Bronchial epithelial cell (primary cell): Measurements from ENCODE around the gene LCN2. TPM values are rescaled to one million over a fixed set of nuclear protein-coding genes. Genes with fewer than 3 reads are reported as not detected.

Experiments
- DNase-seq: peaks from one replicate; pipeline ENCODE4 v3.0.0-alpha.2; 2010; ENCODE audit warnings: low read depth
- FAIRE-seq: peaks from 2 replicates; lab custom pipeline; 2011; peaks lifted over from hg19 to GRCh38; lab: Jason Lieb, UNC
- H3K27me3 ChIP-seq: 2 replicates; pipeline ENCODE4 v1.5.1; 2011; ENCODE audit warnings: low read length; ENCODE audit not compliant: control insufficient read depth, insufficient read depth
- H3K36me3 ChIP-seq: 2 replicates; pipeline ENCODE4 v1.5.1; 2011; ENCODE audit warnings: low read length; ENCODE audit not compliant: control insufficient read depth, insufficient read depth
- H3K4me3 ChIP-seq: 2 replicates; pipeline ENCODE4 v1.5.1; 2011; ENCODE audit warnings: mild to moderate bottlenecking, low read depth, low read length, control low read depth
- CTCF ChIP-seq: IDR thresholded peaks from 2 replicates; pipeline ENCODE4 v1.5.1; 2011; ENCODE audit warnings: mild to moderate bottlenecking, moderate library complexity, low read length, control low read depth, inconsistent platforms; ENCODE audit not compliant: insufficient read depth, severe bottlenecking
- total RNA-seq: library from RNA; depleted of rRNA; stranded (reverse); fragments of >200 nt; gene quantifications from 2 replicates; pipeline ENCODE4 v1.2.1, GENCODE V29; 2014

The LCN2 gene
- total RNA-seq, 1 donor from 2014 or later: 48.4 TPM

DNA sequence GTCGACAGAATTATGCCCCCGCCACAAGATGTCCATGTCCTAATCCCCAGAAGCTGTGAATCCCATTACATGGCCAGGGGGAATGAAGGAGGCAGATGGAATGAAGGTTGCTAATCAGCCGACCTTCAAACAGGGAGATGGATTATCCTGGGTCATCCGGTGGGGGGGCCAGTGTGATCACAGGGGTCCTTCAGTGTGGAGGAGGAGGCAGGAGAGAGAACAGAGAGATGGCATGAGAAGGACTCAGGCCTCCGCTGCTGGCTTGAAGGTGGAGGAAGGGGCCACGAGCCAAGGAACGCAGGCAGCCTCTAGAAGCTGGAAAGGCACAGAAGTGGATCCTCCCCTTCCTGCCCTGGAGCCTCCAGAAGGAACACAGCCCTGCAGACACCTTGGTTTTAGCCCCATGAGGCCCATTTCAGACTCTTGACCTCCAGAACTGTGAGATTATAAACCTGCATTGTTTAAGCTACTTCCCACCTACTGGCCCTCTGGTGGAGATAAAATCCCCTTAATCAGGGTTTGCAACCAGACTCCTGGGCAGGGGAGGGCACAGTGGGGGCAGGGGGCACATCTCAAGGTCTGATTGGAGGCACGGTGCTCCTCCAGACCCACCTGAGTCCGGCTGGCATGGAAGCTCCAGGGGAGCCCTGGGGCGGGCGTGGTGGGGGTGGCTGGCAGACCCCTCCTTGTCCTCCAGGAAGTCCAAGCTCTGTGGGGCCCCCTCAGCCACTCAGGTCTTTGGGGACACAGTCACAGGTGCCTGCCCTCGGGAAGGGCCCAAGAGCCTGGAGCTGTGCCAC lies 35.5 kb upstream of the LCN2 start:
- H3K36me3 ChIP-seq: no peaks in the 10 kb centered on the region
- DNase-seq: no peak
- no peak overlapping the region for H3K4me3 ChIP-seq
- H3K27me3 ChIP-seq: no peaks in the 10 kb centered on the region
- FAIRE-seq: no peak
- no peak for TF ChIP-seq CTCF

DNA sequence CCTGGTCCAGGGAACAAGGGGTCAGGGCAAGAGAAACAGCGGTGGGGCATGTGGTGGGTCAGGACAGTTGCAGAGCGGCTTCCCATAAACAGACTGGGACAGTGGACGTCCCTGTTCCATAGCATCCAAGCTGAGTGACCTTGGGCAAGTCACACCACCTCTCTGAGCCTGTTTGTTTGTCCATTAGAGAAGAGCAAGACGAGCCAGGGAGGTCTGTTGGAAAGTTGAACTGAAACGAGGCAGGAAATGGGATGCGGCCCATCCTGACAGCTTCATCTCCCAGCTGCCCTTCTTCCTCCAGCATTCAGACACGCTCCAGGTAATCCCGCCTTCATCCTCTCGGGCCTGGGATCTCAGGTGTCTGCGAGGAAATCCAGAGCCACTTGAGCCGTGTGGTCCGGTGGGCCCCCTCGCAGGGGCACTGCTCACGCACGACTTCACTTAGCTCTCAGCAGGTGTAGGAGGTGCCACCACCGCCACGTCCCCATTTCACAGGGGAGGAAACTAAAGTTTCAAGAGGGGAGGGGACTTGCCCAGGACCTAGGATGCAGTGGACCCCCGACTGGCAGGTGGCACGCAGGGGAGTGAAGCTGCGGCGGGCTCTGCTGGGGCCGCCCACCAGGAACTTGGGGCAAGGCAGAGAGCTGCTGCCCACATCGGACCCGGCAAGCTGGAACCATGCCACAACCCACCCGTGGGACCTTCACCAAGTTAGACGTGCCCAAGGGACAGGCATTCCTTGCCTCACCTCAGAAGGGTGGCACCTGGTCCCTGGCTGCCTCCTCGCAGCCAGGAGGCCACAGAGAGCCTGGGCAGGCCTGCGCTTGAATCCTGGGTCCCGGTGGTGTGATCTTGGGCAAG lies 34.7 kb upstream of the LCN2 start:
- TF ChIP-seq CTCF: no peak
- Histone ChIP-seq H3K27me3 (no peaks in the 10 kb centered on the region), H3K36me3 (no peaks in the 10 kb centered on the region), H3K4me3 (no peak overlapping the region)
- no peak for DNase-seq
- no peak for FAIRE-seq

DNA sequence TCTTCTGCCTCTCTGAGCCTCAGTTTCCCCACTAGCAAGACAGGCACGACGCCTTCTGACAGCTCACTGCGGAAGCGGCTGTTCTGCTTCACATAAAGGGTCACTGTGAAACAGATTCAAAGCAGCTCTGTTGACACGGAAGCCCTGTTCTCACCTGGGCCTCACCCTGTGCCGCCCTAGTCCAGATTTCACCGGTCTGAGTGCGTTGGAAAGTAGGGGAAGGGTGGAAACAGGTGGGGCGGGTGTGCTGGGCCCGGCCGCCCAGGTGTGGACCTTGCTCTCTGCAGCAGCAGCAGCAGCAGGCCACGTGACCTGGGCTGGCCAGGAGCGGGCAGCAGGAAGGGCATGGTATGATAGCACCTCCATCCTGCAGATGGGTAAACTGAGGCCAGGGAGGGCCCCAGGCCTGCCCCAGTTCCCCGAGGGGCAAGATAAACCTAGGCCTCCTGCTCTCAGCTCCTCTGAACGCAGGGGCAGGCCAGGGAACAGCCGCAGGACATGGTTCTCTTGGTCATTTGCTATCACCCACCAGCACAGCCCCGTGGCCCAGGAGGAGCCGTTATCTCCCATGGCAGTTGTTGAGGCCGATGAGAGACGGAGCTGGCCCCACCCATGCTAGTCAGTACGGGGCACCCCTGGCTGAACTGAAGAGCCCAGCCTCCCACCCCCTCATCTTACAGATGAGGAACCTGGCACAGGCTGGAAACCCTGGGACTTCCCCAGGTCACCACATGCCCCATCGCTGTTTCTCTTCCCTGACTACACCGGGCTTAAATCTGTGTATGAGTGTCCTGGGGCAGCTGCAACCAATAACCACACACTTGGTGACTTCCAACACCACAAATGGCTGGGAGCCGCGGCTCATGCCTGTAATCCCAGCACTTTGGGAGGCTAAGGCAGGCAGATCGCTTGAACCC lies 33.8 kb upstream of the LCN2 start:
- Histone ChIP-seq H3K36me3 (peaks cover 2% of the 10 kb centered on the region), H3K27me3 (no peaks in the 10 kb centered on the region), H3K4me3 (no peak overlapping the region)
- FAIRE-seq (no peak), DNase-seq (no peak)
- no peak for TF ChIP-seq CTCF

DNA sequence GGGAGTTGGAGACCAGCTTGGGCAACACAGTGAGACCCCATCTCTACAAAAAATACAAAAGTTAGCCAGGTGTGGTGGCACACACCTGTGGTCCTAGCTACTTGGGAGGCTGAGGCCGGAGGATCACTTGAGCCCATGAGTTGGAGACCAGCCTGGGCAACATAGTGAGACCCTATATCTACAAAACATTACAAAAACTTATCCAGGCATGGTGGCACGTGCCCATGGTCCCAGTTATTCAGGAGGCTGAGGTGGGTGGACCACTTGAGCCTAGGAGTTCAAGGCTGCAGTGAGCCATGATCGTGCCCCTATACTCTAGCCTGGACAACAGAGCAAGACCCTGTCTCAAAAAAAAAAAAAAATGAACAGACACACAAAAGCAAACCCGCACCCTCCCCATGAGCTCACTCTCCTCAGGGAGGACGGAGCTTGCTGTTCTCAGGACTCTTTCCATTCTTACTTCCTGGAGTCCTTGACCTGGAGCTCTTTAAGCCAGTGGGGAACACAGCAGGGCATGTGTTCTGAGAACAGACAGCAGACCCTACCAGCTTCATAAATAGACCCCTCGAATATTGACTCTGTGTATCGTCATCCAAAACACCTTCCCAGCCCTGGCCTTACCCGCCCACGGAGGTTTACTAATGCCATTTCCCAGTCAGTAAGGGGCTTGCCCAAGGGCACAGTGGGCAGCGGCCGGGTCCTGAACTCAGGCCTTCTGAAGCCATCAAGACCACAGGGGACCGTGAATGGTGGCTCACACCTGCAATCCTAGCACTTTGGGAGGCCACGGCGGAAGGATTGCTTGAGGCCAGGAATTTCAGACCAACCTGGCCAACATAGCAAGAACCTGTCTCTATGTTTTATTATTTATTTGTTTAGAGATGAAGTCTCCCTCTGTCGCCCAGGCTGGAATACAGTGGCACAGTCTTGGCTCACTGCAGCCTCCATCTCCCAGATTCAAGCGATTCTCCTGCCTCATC lies 32.9 kb upstream of the LCN2 start:
- H3K36me3 ChIP-seq: peaks cover 7% of the 10 kb centered on the region
- TF ChIP-seq CTCF: no peak
- no peaks in the 10 kb centered on the region for H3K27me3 ChIP-seq
- no peak overlapping the region for H3K4me3 ChIP-seq
- DNase-seq (no peak), FAIRE-seq (no peak)
